ENCODE measurements around the gene THBS2. TPM values are rescaled to one million over a fixed set of nuclear protein-coding genes. Genes with fewer than 3 reads are reported as not detected.
"Not testable (repeated sequence)": the region's sequence is repeated elsewhere in the genome, so short reads cannot be mapped to it uniquely, and the experiment has no call there.

Gene THBS2
- polyA plus RNA-seq, 1 experiment, result 857 TPM

DNA sequence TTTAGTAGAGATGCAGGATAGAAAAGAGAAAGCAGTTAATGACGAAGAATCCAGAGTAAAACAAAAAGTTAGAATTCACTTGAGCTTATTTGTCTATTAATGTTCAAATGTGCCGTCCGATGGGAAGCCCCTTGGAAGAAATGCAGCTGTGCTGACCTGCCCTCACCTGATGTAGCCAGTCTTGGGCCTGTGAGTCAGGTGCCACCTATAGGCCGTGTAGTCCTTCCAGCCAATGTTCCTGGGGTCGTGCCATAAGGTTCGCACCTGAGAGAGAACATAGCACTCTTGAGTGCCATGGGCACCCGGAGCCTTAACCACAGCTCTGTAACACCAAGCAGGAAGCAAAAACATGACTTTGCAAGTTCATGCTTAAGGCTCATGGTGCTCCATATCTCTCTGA lies 32.4 kb downstream of the THBS2 start:
- CTCF ChIA-PET, result no interaction called here
- no peak for DNase-seq (ENCODE audit: low read depth)
- peaks cover 58% of the 10 kb centered on the region for H3K36me3 ChIP-seq (ENCODE audit: control insufficient read depth, insufficient read depth, low read length)

DNA sequence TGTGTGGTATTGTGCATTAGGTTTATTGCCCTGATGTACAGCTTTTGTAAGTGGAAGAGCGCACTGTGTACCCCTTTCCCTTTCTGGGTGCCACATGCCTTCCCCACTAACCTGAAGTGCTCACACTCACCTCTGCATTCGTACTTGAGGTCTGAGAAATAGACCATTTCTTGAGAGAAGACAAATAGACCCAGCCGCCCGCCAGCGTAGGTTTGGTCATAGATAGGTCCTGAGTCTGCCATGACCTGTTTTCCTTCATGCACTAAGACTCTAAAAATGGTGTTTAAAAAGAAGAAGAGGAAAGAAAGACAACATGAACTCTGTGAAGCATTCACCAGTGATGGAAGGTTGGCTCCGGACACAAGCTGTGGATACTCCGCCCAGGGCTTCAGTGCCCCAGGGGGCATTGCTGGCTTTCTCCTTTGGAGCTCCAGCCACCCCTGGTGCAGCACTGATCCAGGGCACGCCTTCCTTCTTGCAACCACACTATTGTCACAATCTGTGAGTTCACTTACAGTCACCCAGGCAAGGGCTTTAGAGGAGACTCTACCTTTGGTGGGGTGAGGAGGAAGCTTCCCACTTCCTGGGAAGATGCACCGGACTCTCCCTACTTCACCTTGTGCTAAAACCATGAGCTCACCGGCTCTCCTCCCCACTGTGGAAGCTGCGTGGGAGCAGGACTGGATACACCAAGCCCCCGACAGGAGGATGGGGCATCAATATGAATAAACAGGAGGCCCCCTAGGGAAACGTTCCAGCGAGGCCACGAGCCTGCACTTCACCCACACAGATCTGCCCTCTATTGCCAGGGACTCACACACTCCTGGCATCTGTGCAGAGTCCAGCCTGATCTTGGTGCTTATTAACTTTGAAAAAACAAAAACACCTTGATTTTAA lies 33.3 kb downstream of the THBS2 start:
- H3K27me3 ChIP-seq (ENCODE audit: control insufficient read depth, insufficient read depth, low read length), result no peaks in the 10 kb centered on the region
- CTCF ChIA-PET, result interaction anchor here (1.6 kb wide), 1 partner anchor 264 kb away, joined by 3 read pairs; no protein-coding TSS in a partner anchor
- TF ChIP-seq, protein P1, sequence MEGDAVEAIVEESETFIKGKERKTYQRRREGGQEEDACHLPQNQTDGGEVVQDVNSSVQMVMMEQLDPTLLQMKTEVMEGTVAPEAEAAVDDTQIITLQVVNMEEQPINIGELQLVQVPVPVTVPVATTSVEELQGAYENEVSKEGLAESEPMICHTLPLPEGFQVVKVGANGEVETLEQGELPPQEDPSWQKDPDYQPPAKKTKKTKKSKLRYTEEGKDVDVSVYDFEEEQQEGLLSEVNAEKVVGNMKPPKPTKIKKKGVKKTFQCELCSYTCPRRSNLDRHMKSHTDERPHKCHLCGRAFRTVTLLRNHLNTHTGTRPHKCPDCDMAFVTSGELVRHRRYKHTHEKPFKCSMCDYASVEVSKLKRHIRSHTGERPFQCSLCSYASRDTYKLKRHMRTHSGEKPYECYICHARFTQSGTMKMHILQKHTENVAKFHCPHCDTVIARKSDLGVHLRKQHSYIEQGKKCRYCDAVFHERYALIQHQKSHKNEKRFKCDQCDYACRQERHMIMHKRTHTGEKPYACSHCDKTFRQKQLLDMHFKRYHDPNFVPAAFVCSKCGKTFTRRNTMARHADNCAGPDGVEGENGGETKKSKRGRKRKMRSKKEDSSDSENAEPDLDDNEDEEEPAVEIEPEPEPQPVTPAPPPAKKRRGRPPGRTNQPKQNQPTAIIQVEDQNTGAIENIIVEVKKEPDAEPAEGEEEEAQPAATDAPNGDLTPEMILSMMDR (IDR thresholded peaks at IDR 0.05; ENCODE audit: insufficient read depth, low read depth, low read length), result no peak
- DNase-seq (ENCODE audit: low read depth), result no peak
- POLR2A ChIA-PET, result no interaction called here
- peaks cover 56% of the 10 kb centered on the region for H3K36me3 ChIP-seq (ENCODE audit: control insufficient read depth, insufficient read depth, low read length)
- no peak overlapping the region for H3K4me3 ChIP-seq (ENCODE audit: low read depth, low read length)

More for the DNA sequence above, 32.4 kb downstream of the THBS2 start:
- no peak overlapping the region for H3K4me3 ChIP-seq (ENCODE audit: low read depth, low read length)
- no peaks in the 10 kb centered on the region for H3K27me3 ChIP-seq (ENCODE audit: control insufficient read depth, insufficient read depth, low read length)
- TF ChIP-seq, protein P1 (IDR thresholded peaks at IDR 0.05; ENCODE audit: insufficient read depth, low read depth, low read length), result no peak
- POLR2A ChIA-PET, result no interaction called here

DNA sequence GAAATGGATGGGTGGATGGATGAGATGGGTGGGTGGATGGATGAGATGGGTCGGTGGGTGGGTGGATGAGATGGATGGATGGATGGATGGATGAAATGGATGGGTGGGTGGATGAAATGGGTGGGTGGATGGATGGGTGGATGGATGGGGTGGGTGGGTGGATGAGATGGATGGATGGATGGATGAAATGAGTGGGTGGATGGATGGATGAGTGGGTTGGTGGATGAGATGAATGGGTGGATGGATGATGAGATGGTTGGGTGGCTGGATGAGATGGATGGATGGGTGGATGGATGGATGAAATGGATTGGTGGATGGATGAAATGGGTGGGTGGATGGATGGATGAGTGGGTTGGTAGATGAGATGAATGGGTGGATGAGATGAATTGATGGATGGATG lies 35.7 kb downstream of the THBS2 start:
- Histone ChIP-seq H3K27me3 (ENCODE audit: control insufficient read depth, insufficient read depth, low read length) (no peaks in the 10 kb centered on the region), H3K36me3 (ENCODE audit: control insufficient read depth, insufficient read depth, low read length) (peaks cover 41% of the 10 kb centered on the region), H3K4me3 (ENCODE audit: low read depth, low read length) (no peak overlapping the region)
- DNase-seq (ENCODE audit: low read depth), result no peak
- TF ChIP-seq, protein P1 (IDR thresholded peaks at IDR 0.05; ENCODE audit: insufficient read depth, low read depth, low read length), result no peak
- ChIA-PET CTCF (no interaction called here), POLR2A (no interaction called here)

DNA sequence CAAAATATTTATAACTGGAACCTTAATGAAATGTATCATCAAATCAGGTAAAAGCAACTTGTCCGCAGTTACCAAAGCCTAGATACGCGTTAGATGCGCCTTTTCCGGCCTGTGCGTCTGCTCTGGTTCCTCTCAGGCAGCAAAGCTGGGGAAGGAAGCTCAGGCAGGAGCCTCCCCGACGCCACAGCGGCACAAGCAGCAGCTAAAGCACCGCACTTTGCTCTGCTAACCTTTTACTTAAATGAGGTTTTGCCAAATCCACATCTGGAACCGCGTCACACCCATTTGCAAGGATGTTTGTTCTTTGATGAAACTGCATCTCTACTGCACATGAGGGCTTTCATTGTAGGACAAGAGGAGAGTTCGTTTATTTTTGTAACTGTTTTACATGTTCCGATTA lies 36.8 kb downstream of the THBS2 start:
- POLR2A ChIA-PET, result no interaction called here
- DNase-seq (ENCODE audit: low read depth), result no peak
- H3K4me3 ChIP-seq (ENCODE audit: low read depth, low read length), result no peak overlapping the region
- no peaks in the 10 kb centered on the region for H3K27me3 ChIP-seq (ENCODE audit: control insufficient read depth, insufficient read depth, low read length)
- TF ChIP-seq, protein P1 (IDR thresholded peaks at IDR 0.05; ENCODE audit: insufficient read depth, low read depth, low read length), result no peak
- CTCF ChIA-PET, result interaction anchor here (0.7 kb wide), 1 partner anchor 302 kb away, joined by 3 read pairs; no protein-coding TSS in a partner anchor
- peaks cover 35% of the 10 kb centered on the region for H3K36me3 ChIP-seq (ENCODE audit: control insufficient read depth, insufficient read depth, low read length)

DNA sequence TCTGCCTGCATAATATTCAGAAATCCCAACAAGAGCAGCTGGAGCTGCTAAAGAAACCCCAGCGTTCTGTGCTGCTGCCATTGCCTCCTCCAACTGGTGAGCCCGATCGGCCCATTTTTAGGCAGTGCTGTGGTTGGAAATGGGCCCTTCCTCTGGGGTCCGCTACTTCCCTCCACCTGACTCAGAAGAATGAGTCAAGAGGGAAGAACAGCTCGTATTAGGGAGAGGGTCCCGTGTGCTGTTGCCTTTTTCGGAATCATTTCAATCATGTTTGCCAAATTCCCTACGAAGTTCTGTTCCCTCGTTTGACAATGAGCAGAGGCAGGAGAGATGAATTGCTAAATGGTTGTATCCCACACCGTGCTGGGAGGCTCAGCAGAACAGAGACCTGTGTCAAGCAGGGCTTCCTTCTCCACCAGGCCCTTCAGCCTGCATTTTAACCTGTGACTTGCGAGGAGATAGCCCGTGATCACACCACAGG lies 38.4 kb downstream of the THBS2 start:
- Histone ChIP-seq H3K4me3 (ENCODE audit: low read depth, low read length) (no peak overlapping the region), H3K27me3 (ENCODE audit: control insufficient read depth, insufficient read depth, low read length) (no peaks in the 10 kb centered on the region), H3K36me3 (ENCODE audit: control insufficient read depth, insufficient read depth, low read length) (peaks cover 24% of the 10 kb centered on the region)
- no peak for DNase-seq (ENCODE audit: low read depth)
- CTCF ChIA-PET, result interaction anchor here (2.0 kb wide), 1 partner anchor 258 kb away, joined by 5 read pairs; no protein-coding TSS in a partner anchor
- TF ChIP-seq, protein P1 (IDR thresholded peaks at IDR 0.05; ENCODE audit: insufficient read depth, low read depth, low read length), result no peak
- POLR2A ChIA-PET, result no interaction called here

DNA sequence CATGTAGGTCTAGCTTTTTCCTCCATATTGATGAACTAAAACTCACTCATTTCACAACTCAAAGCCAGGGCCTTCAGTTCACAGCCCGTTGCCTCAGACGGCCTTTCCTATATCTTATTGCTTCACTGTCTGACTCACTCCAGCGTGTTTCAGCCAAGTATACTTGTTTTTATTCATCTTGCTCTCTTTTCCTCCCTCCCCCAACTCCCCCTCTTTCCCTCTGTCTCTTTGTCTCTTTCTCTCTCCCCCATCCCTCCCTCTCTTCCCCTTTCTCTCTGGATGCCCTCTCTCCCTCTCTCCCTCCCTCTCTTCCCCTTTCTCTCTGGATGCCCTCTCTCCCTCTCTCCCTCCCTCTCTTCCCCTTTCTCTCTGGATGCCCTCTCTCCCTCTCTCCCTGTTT lies 38.9 kb downstream of the THBS2 start:
- POLR2A ChIA-PET, result interaction anchor here (1.0 kb wide), 1 partner anchor 179 kb away, joined by 3 read pairs; no protein-coding TSS in a partner anchor
- H3K4me3 ChIP-seq (ENCODE audit: low read depth, low read length); H3K27me3 ChIP-seq (ENCODE audit: control insufficient read depth, insufficient read depth, low read length): not testable (repeated sequence)
- DNase-seq (ENCODE audit: low read depth), result peak; percentile 87
- peaks cover 21% of the 10 kb centered on the region for H3K36me3 ChIP-seq (ENCODE audit: control insufficient read depth, insufficient read depth, low read length)
- CTCF ChIA-PET, result interaction anchor here (1.0 to 2.0 kb wide), 2 partner anchors 12 to 258 kb away, joined by 3 to 5 read pairs; no protein-coding TSS in a partner anchor
